Subcutaneous abdominal adipose tissue (tissue), 5 donors: ENCODE measurements around the gene KLK5.

Experiments
- H3K27ac ChIP-seq: one replicate; pipeline ENCODE4 v1.7.0; 2013; ENCODE audit warnings: low read depth, mild to moderate bottlenecking, inconsistent platforms, low read length, moderate library complexity
- H3K27me3 ChIP-seq, 5 donors: one replicate each; pipeline ENCODE4 v1.7.0; 2013; ENCODE audit warnings: low read length in 5 of 5, inconsistent platforms in 1 of 5; ENCODE audit not compliant: control insufficient read depth in 5 of 5, insufficient read depth in 4 of 5
- H3K36me3 ChIP-seq, 5 donors: one replicate each; pipeline ENCODE4 v1.7.0; 2013; ENCODE audit warnings: low read length in 5 of 5; ENCODE audit not compliant: control insufficient read depth in 5 of 5, insufficient read depth in 5 of 5
- H3K4me1 ChIP-seq, 5 donors: one replicate each; pipeline ENCODE4 v1.7.0; 2013; ENCODE audit warnings: low read length in 5 of 5, mild to moderate bottlenecking in 3 of 5, moderate library complexity in 1 of 5; ENCODE audit not compliant: control insufficient read depth in 5 of 5, insufficient read depth in 5 of 5
- H3K4me3 ChIP-seq, 5 donors: one replicate each; pipeline ENCODE4 v1.7.0; 2013; ENCODE audit warnings: low read length in 5 of 5, low read depth in 1 of 5
- H3K9ac ChIP-seq, 5 donors: one replicate each; pipeline ENCODE4 v1.7.0; 2013; ENCODE audit warnings: low read length in 5 of 5, mild to moderate bottlenecking in 4 of 5, moderate library complexity in 3 of 5
- H3K9me3 ChIP-seq, 5 donors: one replicate each; pipeline ENCODE4 v1.7.0; 2013; ENCODE audit warnings: low read length in 5 of 5; ENCODE audit not compliant: control insufficient read depth in 5 of 5
- donor health status: healthy.
- donor health status: healthy.
- donor health status: healthy.
- donor health status: healthy.
- donor health status: healthy.

The KLK5 gene

GRCh38 chr19:50957587-50957986, 4.7 kb upstream of the KLK5 start:
- Histone ChIP-seq H3K4me1 (no peaks in the 10 kb centered on the region), H3K4me3 (no peak overlapping the region), H3K36me3 (no peaks in the 10 kb centered on the region), H3K27me3 (peaks cover 13 to 25% (median 17%) of the 10 kb centered on the region in 5 donors), H3K9ac (no peak overlapping the region), H3K27ac (no peak overlapping the region), H3K9me3 (peaks cover 0 to 9% (median 6%) of the 10 kb centered on the region in 5 donors)

- Histone ChIP-seq H3K4me3 (no peak overlapping the region), H3K27me3 (peaks cover 10 to 23% (median 19%) of the 10 kb centered on the region in 5 donors), H3K4me1 (no peaks in the 10 kb centered on the region), H3K27ac (no peak overlapping the region), H3K9me3 (no peaks in the 10 kb centered on the region), H3K36me3 (no peaks in the 10 kb centered on the region), H3K9ac (no peak overlapping the region)
Measured at GRCh38 chr19:50949861-50950260, 3.0 kb downstream of the KLK5 start.

GRCh38 chr19:50947123-50947522, 5.7 kb downstream of the KLK5 start:
- H3K4me1 ChIP-seq, result no peaks in the 10 kb centered on the region
- no peak overlapping the region for H3K9ac ChIP-seq
- H3K9me3 ChIP-seq, result no peaks in the 10 kb centered on the region
- peaks cover 3 to 18% (median 7%) of the 10 kb centered on the region in 5 donors for H3K27me3 ChIP-seq
- H3K27ac ChIP-seq, result no peak overlapping the region
- no peaks in the 10 kb centered on the region for H3K36me3 ChIP-seq
- no peak overlapping the region for H3K4me3 ChIP-seq

GRCh38 chr19:50944795-50945194, 8.0 kb downstream of the KLK5 start:
- no peaks in the 10 kb centered on the region for H3K9me3 ChIP-seq
- no peak overlapping the region for H3K4me3 ChIP-seq
- peaks cover 0 to 7% (median 7%) of the 10 kb centered on the region in 5 donors for H3K27me3 ChIP-seq
- H3K9ac ChIP-seq, result no peak overlapping the region
- H3K27ac ChIP-seq, result no peak overlapping the region
- H3K36me3 ChIP-seq, result no peaks in the 10 kb centered on the region
- H3K4me1 ChIP-seq, result no peaks in the 10 kb centered on the region

GRCh38 chr19:50943074-50943828, 9.6 kb downstream of the KLK5 start:
- Histone ChIP-seq H3K4me1 (no peaks in the 10 kb centered on the region), H3K27me3 (peaks cover 0 to 8% (median 3%) of the 10 kb centered on the region in 5 donors), H3K27ac (no peak overlapping the region), H3K9ac (no peak overlapping the region), H3K4me3 (no peak overlapping the region), H3K9me3 (peaks cover 0 to 7% (median 5%) of the 10 kb centered on the region in 5 donors), H3K36me3 (no peaks in the 10 kb centered on the region)

- Histone ChIP-seq H3K4me1 (no peaks in the 10 kb centered on the region), H3K4me3 (no peak overlapping the region), H3K27me3 (peaks cover 0 to 8% (median 3%) of the 10 kb centered on the region in 5 donors), H3K36me3 (no peaks in the 10 kb centered on the region), H3K9ac (no peak overlapping the region), H3K27ac (no peak overlapping the region), H3K9me3 (peaks cover 0 to 7% (median 5%) of the 10 kb centered on the region in 5 donors)
Measured at GRCh38 chr19:50939596-50939995, 13.2 kb downstream of the KLK5 start.

GRCh38 chr19:50933640-50934039, 19.2 kb downstream of the KLK5 start:
- Histone ChIP-seq H3K9me3 (no peaks in the 10 kb centered on the region), H3K27ac (no peak overlapping the region), H3K4me1 (no peaks in the 10 kb centered on the region), H3K4me3 (no peak overlapping the region), H3K36me3 (no peaks in the 10 kb centered on the region), H3K27me3 (peaks cover 2 to 7% (median 6%) of the 10 kb centered on the region in 5 donors), H3K9ac (no peak overlapping the region)

- no peak overlapping the region for H3K9ac ChIP-seq
- H3K27ac ChIP-seq, result no peak overlapping the region
- H3K4me1 ChIP-seq, result no peaks in the 10 kb centered on the region
- no peak overlapping the region for H3K4me3 ChIP-seq
- H3K9me3 ChIP-seq, result no peaks in the 10 kb centered on the region
- peaks cover 3 to 12% (median 7%) of the 10 kb centered on the region in 5 donors for H3K27me3 ChIP-seq
- H3K36me3 ChIP-seq, result no peaks in the 10 kb centered on the region
Measured at GRCh38 chr19:50932690-50933083, 20.2 kb downstream of the KLK5 start.

- no peaks in the 10 kb centered on the region for H3K4me1 ChIP-seq
- H3K36me3 ChIP-seq, result no peaks in the 10 kb centered on the region
- no peaks in the 10 kb centered on the region for H3K9me3 ChIP-seq
- peaks cover 6 to 13% (median 11%) of the 10 kb centered on the region in 5 donors for H3K27me3 ChIP-seq
- no peak overlapping the region for H3K9ac ChIP-seq
- no peak overlapping the region for H3K4me3 ChIP-seq
- no peak overlapping the region for H3K27ac ChIP-seq
Measured at GRCh38 chr19:50932018-50932689, 20.7 kb downstream of the KLK5 start.

GRCh38 chr19:50931023-50931422, 21.8 kb downstream of the KLK5 start:
- Histone ChIP-seq H3K27me3 (peaks cover 7 to 13% (median 11%) of the 10 kb centered on the region in 5 donors), H3K4me1 (no peaks in the 10 kb centered on the region)

More at GRCh38 chr19:50931023-50931422, 21.8 kb downstream of the KLK5 start:
- no peaks in the 10 kb centered on the region for H3K9me3 ChIP-seq
- no peaks in the 10 kb centered on the region for H3K36me3 ChIP-seq
- no peak overlapping the region for H3K4me3 ChIP-seq
- H3K9ac ChIP-seq, result no peak overlapping the region
- H3K27ac ChIP-seq, result no peak overlapping the region
